HG03108 (cell line): Measurements from ENCODE around the gene POSTN.
"Not testable (repeated sequence)": the region's sequence is repeated elsewhere in the genome, so short reads cannot be mapped to it uniquely, and the experiment has no call there.

Experiments used
- ATAC-seq: cut with Tn5 transposase; IDR thresholded peaks from one replicate; pipeline ENCODE4 v1.9.1; 2021; ENCODE audit warnings: moderate library complexity; ENCODE audit not compliant: unreplicated experiment

The POSTN gene

GRCh38 chr13:37597477-37598025 is 1.0 kb downstream of the POSTN start:
- ATAC-seq, result no peak

GRCh38 chr13:37596805-37597204 is 1.8 kb downstream of the POSTN start:
- ATAC-seq, result no peak

- no peak for ATAC-seq
Measured at GRCh38 chr13:37595162-37595561, 3.4 kb downstream of the POSTN start.

- ATAC-seq, result no peak
Measured at GRCh38 chr13:37594550-37594949, 4.0 kb downstream of the POSTN start.

GRCh38 chr13:37589381-37589780 is 9.2 kb downstream of the POSTN start:
- ATAC-seq, result not testable (repeated sequence)

GRCh38 chr13:37587236-37587635 is 11.3 kb downstream of the POSTN start:
- no peak for ATAC-seq

- ATAC-seq, result no peak
Measured at GRCh38 chr13:37586164-37586563, 12.4 kb downstream of the POSTN start.

GRCh38 chr13:37585541-37585940 is 13.0 kb downstream of the POSTN start:
- no peak for ATAC-seq

- no peak for ATAC-seq
Measured at GRCh38 chr13:37576601-37577000, 22.0 kb downstream of the POSTN start.

GRCh38 chr13:37565425-37565824 is 33.1 kb downstream of the POSTN start:
- ATAC-seq, result no peak

- ATAC-seq, result no peak
Measured at GRCh38 chr13:37561031-37561430, 37.5 kb downstream of the POSTN start.

GRCh38 chr13:37560526-37560925 is 38.0 kb downstream of the POSTN start:
- no peak for ATAC-seq

- not testable (repeated sequence) for ATAC-seq
Measured at GRCh38 chr13:37558766-37559165, 39.8 kb downstream of the POSTN start.

- ATAC-seq, result no peak
Measured at GRCh38 chr13:37546087-37546486, 52.5 kb downstream of the POSTN start.

- no peak for ATAC-seq
Measured at GRCh38 chr13:37544995-37545394, 53.6 kb downstream of the POSTN start.

- ATAC-seq, result no peak
Measured at GRCh38 chr13:37539976-37540605, 58.5 kb downstream of the POSTN start.

GRCh38 chr13:37539170-37539569 is 59.4 kb downstream of the POSTN start:
- no peak for ATAC-seq

GRCh38 chr13:37535501-37535900 is 63.1 kb downstream of the POSTN start:
- no peak for ATAC-seq

GRCh38 chr13:37534676-37535075 is 63.9 kb downstream of the POSTN start:
- ATAC-seq, result no peak

- ATAC-seq, result no peak
Measured at GRCh38 chr13:37534181-37534580, 64.4 kb downstream of the POSTN start.

- ATAC-seq, result no peak
Measured at GRCh38 chr13:37531049-37531448, 67.5 kb downstream of the POSTN start.

GRCh38 chr13:37529751-37530385 is 68.7 kb downstream of the POSTN start:
- ATAC-seq, result no peak
